ENCODE measurements around the gene IL9. TPM values are rescaled to one million over a fixed set of nuclear protein-coding genes. Genes with fewer than 3 reads are reported as not detected.

The IL9 gene
- total RNA-seq, 1 donor from 2014 or later: not detected

DNA sequence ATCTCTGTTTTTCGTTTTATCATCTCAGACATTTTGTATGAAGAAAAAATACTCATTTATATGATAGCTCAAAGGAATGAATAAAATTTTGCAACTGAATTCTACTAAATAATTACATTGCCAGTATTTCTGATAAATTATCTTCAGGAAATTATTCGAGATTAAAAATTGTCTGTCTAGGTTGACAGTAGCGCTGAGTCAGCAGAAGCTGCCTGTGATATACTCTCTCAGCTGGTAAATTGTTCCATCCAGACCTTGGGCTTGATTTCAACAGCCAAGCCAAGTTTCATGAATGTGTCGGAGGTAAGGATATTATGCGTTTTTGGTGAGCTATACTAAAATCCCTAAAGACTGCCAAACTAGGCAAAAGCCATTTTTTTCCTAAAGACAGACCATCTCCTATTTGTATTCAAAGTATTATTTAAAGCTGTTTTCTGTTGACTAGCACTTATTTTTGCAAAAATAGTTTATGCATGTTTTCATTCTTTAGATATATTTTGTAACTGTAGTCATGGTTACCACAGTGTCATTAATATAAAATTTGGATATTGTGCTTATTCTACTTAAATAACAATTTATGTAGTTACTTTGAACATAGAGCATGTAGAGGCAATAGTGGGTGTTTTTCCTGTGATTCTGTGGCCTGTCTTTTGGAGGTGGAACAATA, 41.7 kb upstream of the IL9 start:
- ATAC-seq (no peak), DNase-seq (no peak)
- no peak overlapping the region for H3K27ac ChIP-seq
- no peaks in the 10 kb centered on the region for H3K4me1 ChIP-seq
- intact Hi-C loops (cut with DNase I): no loop called here
- TF ChIP-seq, protein P1, sequence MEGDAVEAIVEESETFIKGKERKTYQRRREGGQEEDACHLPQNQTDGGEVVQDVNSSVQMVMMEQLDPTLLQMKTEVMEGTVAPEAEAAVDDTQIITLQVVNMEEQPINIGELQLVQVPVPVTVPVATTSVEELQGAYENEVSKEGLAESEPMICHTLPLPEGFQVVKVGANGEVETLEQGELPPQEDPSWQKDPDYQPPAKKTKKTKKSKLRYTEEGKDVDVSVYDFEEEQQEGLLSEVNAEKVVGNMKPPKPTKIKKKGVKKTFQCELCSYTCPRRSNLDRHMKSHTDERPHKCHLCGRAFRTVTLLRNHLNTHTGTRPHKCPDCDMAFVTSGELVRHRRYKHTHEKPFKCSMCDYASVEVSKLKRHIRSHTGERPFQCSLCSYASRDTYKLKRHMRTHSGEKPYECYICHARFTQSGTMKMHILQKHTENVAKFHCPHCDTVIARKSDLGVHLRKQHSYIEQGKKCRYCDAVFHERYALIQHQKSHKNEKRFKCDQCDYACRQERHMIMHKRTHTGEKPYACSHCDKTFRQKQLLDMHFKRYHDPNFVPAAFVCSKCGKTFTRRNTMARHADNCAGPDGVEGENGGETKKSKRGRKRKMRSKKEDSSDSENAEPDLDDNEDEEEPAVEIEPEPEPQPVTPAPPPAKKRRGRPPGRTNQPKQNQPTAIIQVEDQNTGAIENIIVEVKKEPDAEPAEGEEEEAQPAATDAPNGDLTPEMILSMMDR (IDR thresholded peaks at IDR 0.05): no peak
- no peaks in the 10 kb centered on the region for H3K36me3 ChIP-seq
- peaks cover 3% of the 10 kb centered on the region for H3K27me3 ChIP-seq (ENCODE audit: low read depth)
- H3K9me3 ChIP-seq: no peaks in the 10 kb centered on the region
- no peak overlapping the region for H3K4me3 ChIP-seq

DNA sequence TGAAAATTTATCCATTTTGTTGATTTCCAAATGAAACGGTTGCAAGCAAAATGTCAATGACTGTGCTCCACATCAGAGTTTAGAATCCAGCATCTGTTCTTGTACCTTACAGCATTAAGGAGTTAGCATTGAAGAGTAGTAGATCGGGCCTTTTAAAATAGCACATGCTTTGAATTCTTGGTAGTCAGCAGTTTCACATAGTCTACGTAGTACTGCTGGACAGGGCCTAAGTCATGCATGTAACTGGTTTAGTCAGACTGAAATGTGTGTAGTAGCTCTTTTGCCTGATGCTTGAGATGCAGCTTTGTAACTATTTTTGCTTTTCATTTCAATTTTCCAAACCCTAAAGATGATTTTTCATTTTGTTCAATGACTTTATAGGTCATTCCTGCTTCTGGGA, 39.3 kb upstream of the IL9 start:
- H3K9me3 ChIP-seq: no peaks in the 10 kb centered on the region
- no peak overlapping the region for H3K27ac ChIP-seq
- no peak overlapping the region for H3K4me3 ChIP-seq
- no peaks in the 10 kb centered on the region for H3K36me3 ChIP-seq
- TF ChIP-seq, protein P1 (IDR thresholded peaks at IDR 0.05): no peak
- H3K27me3 ChIP-seq (ENCODE audit: low read depth): peaks cover 27% of the 10 kb centered on the region
- H3K4me1 ChIP-seq: peaks cover 4% of the 10 kb centered on the region
- ATAC-seq: no peak
- intact Hi-C loops (cut with DNase I): no loop called here
- DNase-seq: no peak

DNA sequence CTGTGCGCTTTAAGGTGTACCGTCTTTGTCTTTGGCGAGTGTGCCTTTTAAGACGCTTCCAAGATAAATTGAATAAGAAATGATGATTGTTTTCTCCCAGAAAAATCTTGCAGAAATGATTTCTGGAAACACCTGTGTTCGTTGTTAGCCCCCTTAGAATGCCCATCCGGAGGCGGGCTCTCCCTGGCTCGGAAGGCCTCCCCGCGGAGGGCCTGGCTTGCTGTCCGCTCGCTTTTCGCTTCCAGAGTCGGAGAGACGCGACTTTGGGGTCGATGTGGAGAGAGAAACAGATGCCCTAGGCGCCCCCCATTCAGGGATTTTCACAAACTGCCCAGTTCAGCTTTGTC, 35.3 kb upstream of the IL9 start:
- TF ChIP-seq, protein P1 (IDR thresholded peaks at IDR 0.05): no peak
- intact Hi-C loops (cut with DNase I): no loop called here
- DNase-seq (no peak), ATAC-seq (no peak)
- H3K27ac ChIP-seq: no peak overlapping the region
- H3K36me3 ChIP-seq: no peaks in the 10 kb centered on the region
- peaks cover 41% of the 10 kb centered on the region for H3K27me3 ChIP-seq (ENCODE audit: low read depth)
- H3K9me3 ChIP-seq: no peaks in the 10 kb centered on the region
- peaks cover 5% of the 10 kb centered on the region for H3K4me1 ChIP-seq
- no peak overlapping the region for H3K4me3 ChIP-seq

DNA sequence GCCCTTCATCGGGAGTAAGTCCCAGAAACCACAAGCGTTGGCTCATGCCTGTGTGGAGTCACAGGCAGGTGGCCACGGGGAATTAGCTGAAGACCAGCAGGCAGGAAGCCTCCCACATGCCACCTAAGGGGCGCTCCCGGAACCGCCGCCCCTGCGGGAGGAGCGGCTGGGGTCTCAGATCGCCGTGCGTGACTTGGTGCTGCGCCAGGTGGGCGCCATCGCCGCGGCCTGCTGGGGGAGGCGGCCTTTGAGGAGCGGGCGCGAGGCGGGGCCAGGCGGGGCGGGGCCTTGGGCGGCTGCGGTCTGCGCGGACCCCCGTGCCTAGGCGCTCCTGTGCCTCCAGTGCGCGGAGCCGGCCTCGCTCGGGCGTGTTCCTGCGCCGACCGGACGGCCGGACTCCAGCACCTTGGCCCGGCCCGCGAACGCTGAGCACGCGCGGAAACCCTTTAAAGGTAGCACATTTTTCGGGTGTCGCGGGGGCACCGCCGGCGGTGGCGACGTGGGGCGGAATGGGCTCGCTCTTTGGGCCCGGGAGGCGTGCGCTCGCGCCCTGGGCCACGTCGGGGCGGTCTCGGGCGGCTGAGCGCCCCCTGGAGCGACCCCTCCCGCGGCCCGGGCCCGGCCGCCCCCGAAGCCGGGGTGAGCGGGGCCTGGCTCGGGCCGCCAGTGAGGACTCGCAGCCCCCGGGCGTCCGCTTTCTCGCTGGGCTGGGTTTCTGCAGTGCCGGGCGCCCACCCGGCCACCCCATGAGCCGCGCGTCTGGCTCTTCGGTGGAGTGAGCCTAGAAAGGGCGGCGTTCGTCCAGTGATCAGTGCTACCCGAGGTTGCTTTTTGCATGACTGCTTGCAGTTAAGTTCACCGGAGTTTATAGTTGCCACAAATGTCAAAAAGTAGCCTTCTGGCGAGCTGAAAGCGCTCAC, 34.6 kb upstream of the IL9 start:
- H3K27me3 ChIP-seq (ENCODE audit: low read depth): peaks cover 41% of the 10 kb centered on the region
- peaks cover 5% of the 10 kb centered on the region for H3K4me1 ChIP-seq
- intact Hi-C loops (cut with DNase I): no loop called here
- no peak overlapping the region for H3K27ac ChIP-seq
- TF ChIP-seq, protein P1 (IDR thresholded peaks at IDR 0.05): no peak
- no peaks in the 10 kb centered on the region for H3K36me3 ChIP-seq
- no peaks in the 10 kb centered on the region for H3K9me3 ChIP-seq
- no peak for DNase-seq
- ATAC-seq: peak in 1 of 2 donors; percentile 35
- peak overlapping the region; percentile 37 for H3K4me3 ChIP-seq

DNA sequence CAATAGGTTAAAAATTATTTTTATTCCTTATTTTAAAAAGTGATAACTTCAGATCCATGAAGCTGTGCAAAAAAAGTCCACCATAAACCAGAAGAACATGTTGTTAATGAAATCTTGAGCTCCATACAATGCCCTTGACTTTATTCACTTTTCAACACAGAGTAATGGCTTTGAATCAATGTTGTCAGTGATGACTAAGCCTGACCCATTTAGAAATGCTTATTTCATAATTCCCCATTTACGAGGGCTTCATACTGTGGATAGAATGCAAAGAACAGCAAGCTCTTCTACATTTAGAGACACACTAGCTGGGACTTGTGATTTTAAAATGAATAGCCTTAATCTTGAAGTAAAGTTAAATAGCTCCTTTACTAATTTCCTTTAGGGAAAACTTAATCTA, 25.7 kb upstream of the IL9 start:
- Histone ChIP-seq H3K27me3 (ENCODE audit: low read depth) (peaks cover 20% of the 10 kb centered on the region), H3K36me3 (no peaks in the 10 kb centered on the region), H3K9me3 (no peaks in the 10 kb centered on the region), H3K27ac (no peak overlapping the region), H3K4me1 (no peaks in the 10 kb centered on the region), H3K4me3 (no peak overlapping the region)
- TF ChIP-seq, protein P1 (IDR thresholded peaks at IDR 0.05): no peak
- intact Hi-C loops (cut with DNase I): no loop called here
- ATAC-seq: no peak
- no peak for DNase-seq
